ENCODE measurements around the gene RCE1. TPM values are rescaled to one million over a fixed set of nuclear protein-coding genes. Genes with fewer than 3 reads are reported as not detected.

RCE1 gene
- total RNA-seq, 1 experiment from 2014 or later, result 23.5 TPM

DNA sequence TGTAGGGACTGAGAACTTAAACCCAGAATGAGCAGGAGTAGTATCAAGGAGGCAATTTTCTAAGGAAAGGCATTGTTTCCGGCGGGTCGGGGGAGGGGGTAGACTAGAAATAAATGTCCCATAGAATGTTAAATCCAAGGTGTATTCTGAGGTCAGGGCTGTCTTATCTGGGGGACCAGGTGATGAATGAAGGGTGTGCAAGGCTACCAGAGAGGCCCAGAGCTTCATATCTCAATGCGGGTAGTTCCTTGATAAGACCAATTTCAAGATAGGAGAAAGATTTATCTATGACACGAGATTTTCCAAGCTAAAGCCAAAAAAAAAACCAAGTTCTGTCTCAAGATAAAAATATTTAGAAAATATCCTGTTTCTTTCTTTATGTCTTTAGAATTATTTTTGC, 8.3 kb upstream of the RCE1 start:
- no peak for DNase-seq
- TF ChIP-seq, protein P1, sequence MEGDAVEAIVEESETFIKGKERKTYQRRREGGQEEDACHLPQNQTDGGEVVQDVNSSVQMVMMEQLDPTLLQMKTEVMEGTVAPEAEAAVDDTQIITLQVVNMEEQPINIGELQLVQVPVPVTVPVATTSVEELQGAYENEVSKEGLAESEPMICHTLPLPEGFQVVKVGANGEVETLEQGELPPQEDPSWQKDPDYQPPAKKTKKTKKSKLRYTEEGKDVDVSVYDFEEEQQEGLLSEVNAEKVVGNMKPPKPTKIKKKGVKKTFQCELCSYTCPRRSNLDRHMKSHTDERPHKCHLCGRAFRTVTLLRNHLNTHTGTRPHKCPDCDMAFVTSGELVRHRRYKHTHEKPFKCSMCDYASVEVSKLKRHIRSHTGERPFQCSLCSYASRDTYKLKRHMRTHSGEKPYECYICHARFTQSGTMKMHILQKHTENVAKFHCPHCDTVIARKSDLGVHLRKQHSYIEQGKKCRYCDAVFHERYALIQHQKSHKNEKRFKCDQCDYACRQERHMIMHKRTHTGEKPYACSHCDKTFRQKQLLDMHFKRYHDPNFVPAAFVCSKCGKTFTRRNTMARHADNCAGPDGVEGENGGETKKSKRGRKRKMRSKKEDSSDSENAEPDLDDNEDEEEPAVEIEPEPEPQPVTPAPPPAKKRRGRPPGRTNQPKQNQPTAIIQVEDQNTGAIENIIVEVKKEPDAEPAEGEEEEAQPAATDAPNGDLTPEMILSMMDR (IDR thresholded peaks at IDR 0.05; ENCODE audit: unreplicated experiment), result no peak
- no TSS peak for BruUV-seq (replicated peaks)
- intact Hi-C loops (cut with micrococcal nuclease; ENCODE audit: unreplicated experiment), result loop anchor here (1.0 to 10.0 kb wide), 2 partner anchors 141 to 260 kb away; no protein-coding TSS in a partner anchor
- CTCF ChIA-PET, result interaction anchor here (0.6 to 1.2 kb wide), 3 partner anchors 108 to 156 kb away, joined by 3 read pairs; no protein-coding TSS in a partner anchor
- no peak overlapping the region for H3K4me3 Mint-ChIP-seq (ENCODE audit: low read depth, unreplicated experiment)
- no peaks in the 10 kb centered on the region for H3K27me3 Mint-ChIP-seq (ENCODE audit: unreplicated experiment)
- H3K36me3 Mint-ChIP-seq (ENCODE audit: insufficient read depth, unreplicated experiment), result peaks cover 25% of the 10 kb centered on the region
- H3K9me3 Mint-ChIP-seq (ENCODE audit: low read depth, unreplicated experiment), result no peaks in the 10 kb centered on the region
- peaks cover 8% of the 10 kb centered on the region for H3K4me1 Mint-ChIP-seq (ENCODE audit: low read depth, unreplicated experiment)
- no peak overlapping the region for H3K27ac Mint-ChIP-seq (ENCODE audit: unreplicated experiment)

DNA sequence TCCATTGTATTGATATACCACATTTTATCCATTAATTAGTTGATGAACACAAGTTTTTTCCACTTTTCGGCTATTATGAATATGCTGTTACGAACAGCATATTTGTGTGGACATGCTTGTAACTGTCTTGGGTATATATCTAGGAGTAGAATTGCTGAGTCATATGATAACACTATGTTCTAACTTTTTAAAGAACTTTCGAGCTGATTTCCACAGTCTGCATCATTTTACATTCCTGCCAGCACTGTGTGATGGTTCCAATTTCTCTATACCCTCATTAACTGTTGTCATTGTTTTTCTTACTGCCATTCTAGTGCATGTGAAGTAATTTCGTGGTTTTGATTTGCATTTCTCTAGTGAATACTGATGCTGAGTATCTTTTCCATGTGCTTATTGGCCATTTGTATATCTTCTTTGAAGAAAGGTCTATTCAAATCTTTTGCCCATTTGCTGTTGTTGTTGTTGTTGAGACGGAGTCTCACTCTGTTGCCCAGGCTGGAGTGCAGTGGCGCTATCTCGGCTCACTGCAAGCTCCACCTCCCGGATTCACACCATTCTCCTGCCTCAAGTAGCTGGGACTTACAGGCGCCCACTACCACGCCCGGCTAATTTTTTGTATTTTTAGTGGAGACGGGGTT, 7.4 kb upstream of the RCE1 start:
- no peak overlapping the region for H3K27ac Mint-ChIP-seq (ENCODE audit: unreplicated experiment)
- peaks cover 17% of the 10 kb centered on the region for H3K4me1 Mint-ChIP-seq (ENCODE audit: low read depth, unreplicated experiment)
- H3K27me3 Mint-ChIP-seq (ENCODE audit: unreplicated experiment), result no peaks in the 10 kb centered on the region
- no peak overlapping the region for H3K4me3 Mint-ChIP-seq (ENCODE audit: low read depth, unreplicated experiment)
- intact Hi-C loops (cut with micrococcal nuclease; ENCODE audit: unreplicated experiment), result loop anchor here (10.0 kb wide), 1 partner anchor 261 kb away; no protein-coding TSS in a partner anchor
- TF ChIP-seq, protein P1 (IDR thresholded peaks at IDR 0.05; ENCODE audit: unreplicated experiment), result no peak
- no TSS peak for BruUV-seq (replicated peaks)
- DNase-seq, result no peak
- peaks cover 33% of the 10 kb centered on the region for H3K36me3 Mint-ChIP-seq (ENCODE audit: insufficient read depth, unreplicated experiment)
- CTCF ChIA-PET, result no interaction called here
- no peaks in the 10 kb centered on the region for H3K9me3 Mint-ChIP-seq (ENCODE audit: low read depth, unreplicated experiment)

DNA sequence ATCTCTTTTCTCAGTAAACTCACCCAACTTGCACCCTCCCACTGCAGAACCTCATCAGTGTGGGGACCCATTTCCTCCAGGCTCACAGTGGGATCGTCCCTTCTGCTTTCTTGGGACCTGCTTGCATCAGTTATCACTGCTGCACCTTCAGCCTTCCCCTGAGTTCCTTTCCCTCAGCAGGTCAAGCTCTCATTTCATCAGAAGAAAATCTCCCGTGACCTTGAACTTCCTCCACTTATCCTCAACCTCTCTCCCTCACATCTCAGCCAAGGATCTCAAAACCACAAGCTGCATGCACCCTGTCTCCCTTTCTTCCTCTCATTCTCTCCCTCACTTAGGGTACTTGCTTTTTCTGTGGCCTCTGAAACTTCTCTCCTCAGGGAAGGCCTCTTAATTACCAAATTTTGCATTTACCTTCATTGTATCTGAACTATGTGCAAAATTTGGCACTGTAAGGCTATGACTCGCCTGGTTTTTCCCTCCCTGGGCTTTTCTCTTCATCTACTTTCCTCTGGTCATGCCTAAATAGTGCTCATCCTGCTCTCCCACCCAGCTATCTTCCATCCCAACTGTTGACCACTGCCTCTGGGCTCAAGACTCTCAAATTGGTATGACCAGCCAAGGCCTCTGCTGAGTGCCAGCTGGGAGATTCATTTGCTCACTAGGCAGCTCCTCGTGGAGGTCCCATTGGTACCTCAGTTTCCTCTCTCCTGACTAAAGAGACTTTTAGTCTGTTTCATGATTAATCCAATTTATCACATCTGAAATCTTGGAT, 2.7 kb upstream of the RCE1 start:
- CTCF ChIA-PET, result no interaction called here
- Mint-ChIP-seq H3K36me3 (ENCODE audit: insufficient read depth, unreplicated experiment) (peaks cover 51% of the 10 kb centered on the region), H3K4me3 (ENCODE audit: low read depth, unreplicated experiment) (no peak overlapping the region), H3K27me3 (ENCODE audit: unreplicated experiment) (no peaks in the 10 kb centered on the region), H3K4me1 (ENCODE audit: low read depth, unreplicated experiment) (peaks cover 32% of the 10 kb centered on the region), H3K27ac (ENCODE audit: unreplicated experiment) (no peak overlapping the region), H3K9me3 (ENCODE audit: low read depth, unreplicated experiment) (no peaks in the 10 kb centered on the region)
- DNase-seq, result no peak
- TF ChIP-seq, protein P1 (IDR thresholded peaks at IDR 0.05; ENCODE audit: unreplicated experiment), result no peak
- intact Hi-C loops (cut with micrococcal nuclease; ENCODE audit: unreplicated experiment), result no loop called here
- no TSS peak for BruUV-seq (replicated peaks)

DNA sequence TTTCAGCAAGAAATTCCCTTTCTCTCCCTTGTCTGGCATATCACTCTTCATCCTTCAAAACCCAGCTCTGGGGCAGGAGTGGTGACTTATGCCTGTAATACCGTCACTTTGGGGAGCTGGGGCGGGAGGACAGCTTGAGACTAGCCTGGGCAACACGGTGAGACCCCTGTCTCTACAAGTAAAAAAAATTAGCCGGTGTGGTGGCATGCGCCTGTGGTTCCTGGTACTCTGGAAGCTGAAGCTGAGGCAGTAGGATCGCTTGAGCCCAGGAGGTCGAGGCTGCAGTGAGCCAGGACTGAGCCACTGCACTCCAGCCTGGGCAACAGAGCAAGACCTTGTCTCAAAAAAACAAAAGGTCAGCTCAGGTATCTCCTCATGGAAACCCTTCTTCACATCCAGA, 1.4 kb upstream of the RCE1 start:
- intact Hi-C loops (cut with micrococcal nuclease; ENCODE audit: unreplicated experiment), result no loop called here
- CTCF ChIA-PET, result interaction anchor here (0.5 to 1.7 kb wide), 3 partner anchors 39 to 394 kb away, joined by 3 to 5 read pairs (median 4); no protein-coding TSS in a partner anchor
- BruUV-seq (replicated peaks), result no TSS peak

More for the DNA sequence above, 1.4 kb upstream of the RCE1 start:
- TF ChIP-seq, protein P1 (IDR thresholded peaks at IDR 0.05; ENCODE audit: unreplicated experiment), result no peak
- Mint-ChIP-seq H3K27me3 (ENCODE audit: unreplicated experiment) (no peaks in the 10 kb centered on the region), H3K9me3 (ENCODE audit: low read depth, unreplicated experiment) (no peaks in the 10 kb centered on the region), H3K36me3 (ENCODE audit: insufficient read depth, unreplicated experiment) (peaks cover 62% of the 10 kb centered on the region), H3K27ac (ENCODE audit: unreplicated experiment) (peak overlapping the region; percentile 94), H3K4me3 (ENCODE audit: low read depth, unreplicated experiment) (peak overlapping the region; percentile 92), H3K4me1 (ENCODE audit: low read depth, unreplicated experiment) (peaks cover 32% of the 10 kb centered on the region)
- no peak for DNase-seq
